GM23338 (cell line): Measurements from ENCODE around the gene MRPS27. TPM values are rescaled to one million over a fixed set of nuclear protein-coding genes. Genes with fewer than 3 reads are reported as not detected.

Experiments
- ATAC-seq: fragments of 200-7000 bp; cut with Tn5 transposase; 3 replicates; pipeline ENCODE4 v1.9.1; 2020
- DNase-seq: peaks from one replicate; pipeline ENCODE4 v3.0.0-alpha.2; 2015; ENCODE audit warnings: low spot score
- H2AFZ ChIP-seq: fragments of 200-600 bp; sonication (generic); 2 replicates; pipeline ENCODE4 v1.8.0; 2016; ENCODE audit warnings: antibody characterized with exemption, mild to moderate bottlenecking, moderate library complexity
- H3F3A ChIP-seq: fragments of 200-600 bp; sonication (generic); replicated peaks from 2 replicates; pipeline ENCODE4 v1.8.0; 2017; ENCODE audit warnings: antibody characterized with exemption, mixed run types, low read depth
- H3K27ac ChIP-seq: fragments of 200-600 bp; sonication (generic); 2 replicates; pipeline ENCODE4 v1.6.1; 2016; ENCODE audit warnings: low read depth
- H3K27me3 ChIP-seq: fragments of 200-600 bp; sonication (generic); 2 replicates; pipeline ENCODE4 v1.8.0; 2016; ENCODE audit warnings: mild to moderate bottlenecking, mixed run types, moderate library complexity; ENCODE audit not compliant: insufficient read depth
- H3K36me3 ChIP-seq: fragments of 200-600 bp; sonication (generic); 2 replicates; pipeline ENCODE4 v1.8.0; 2016; ENCODE audit warnings: mild to moderate bottlenecking; ENCODE audit not compliant: insufficient read depth
- H3K4me1 ChIP-seq: fragments of 200-600 bp; sonication (generic); 2 replicates; pipeline ENCODE4 v1.8.0; 2016; ENCODE audit warnings: mild to moderate bottlenecking, moderate library complexity; ENCODE audit not compliant: insufficient read depth
- H3K4me2 ChIP-seq: fragments of 200-600 bp; sonication (generic); 2 replicates; pipeline ENCODE4 v1.7.1; 2017; ENCODE audit warnings: mixed run types
- H3K4me3 ChIP-seq: fragments of 200-600 bp; sonication (generic); 2 replicates; pipeline ENCODE4 v1.6.1; 2016; ENCODE audit warnings: mixed run types
- H3K79me2 ChIP-seq: fragments of 200-600 bp; sonication (generic); replicated peaks from 2 replicates; pipeline ENCODE4 v1.8.0; 2017; ENCODE audit warnings: mild to moderate bottlenecking; ENCODE audit not compliant: insufficient read depth
- H3K9me2 ChIP-seq: fragments of 200-600 bp; sonication (generic); 2 replicates; pipeline ENCODE4 v1.8.0; 2017; ENCODE audit not compliant: insufficient read depth
- H4K20me1 ChIP-seq: fragments of 200-600 bp; sonication (generic); replicated peaks from 2 replicates; pipeline ENCODE4 v1.8.0; 2017; ENCODE audit warnings: mild to moderate bottlenecking; ENCODE audit not compliant: insufficient read depth
- H3K27ac Mint-ChIP-seq: 2 replicates; pipeline ENCODE4 v1.8.0; 2020; ENCODE audit warnings: inconsistent platforms, mild to moderate bottlenecking, moderate library complexity, mixed read lengths
- H3K27me3 Mint-ChIP-seq: 3 replicates; pipeline ENCODE4 v1.8.0; 2022; ENCODE audit warnings: low read depth, mild to moderate bottlenecking, moderate library complexity, mixed read lengths, inconsistent platforms; ENCODE audit not compliant: insufficient read depth, poor library complexity
- H3K36me3 Mint-ChIP-seq: 3 replicates; pipeline ENCODE4 v1.8.0; 2021; ENCODE audit warnings: low read depth, mild to moderate bottlenecking, inconsistent platforms, moderate library complexity, mixed read lengths
- H3K4me1 Mint-ChIP-seq: 3 replicates; pipeline ENCODE4 v1.8.0; 2020; ENCODE audit warnings: mild to moderate bottlenecking, inconsistent platforms, mixed read lengths
- H3K4me3 Mint-ChIP-seq: 3 replicates; pipeline ENCODE4 v1.8.0; 2021; ENCODE audit warnings: moderate library complexity, mild to moderate bottlenecking, inconsistent platforms, mixed read lengths
- H3K9me3 Mint-ChIP-seq: 3 replicates; pipeline ENCODE4 v1.8.0; 2020; ENCODE audit warnings: moderate library complexity, mild to moderate bottlenecking, inconsistent platforms, mixed read lengths
- CREB1 ChIP-seq: fragments of 250-450 bp; sonication (Bioruptor Pico); IDR thresholded peaks from 2 replicates; pipeline ENCODE4 v1.5.0; 2020; ENCODE audit warnings: low read depth, mild to moderate bottlenecking, moderate library complexity
- EZH2 ChIP-seq: fragments of 200-600 bp; sonication (generic); IDR thresholded peaks from one replicate; pipeline ENCODE4 v1.8.0; 2017; ENCODE audit warnings: antibody characterized with exemption, mild to moderate bottlenecking, low read depth; ENCODE audit not compliant: unreplicated experiment
- EZH2phosphoT487 ChIP-seq: fragments of 200-600 bp; sonication (generic); IDR thresholded peaks from one replicate; pipeline ENCODE4 v1.8.1; 2018; ENCODE audit warnings: antibody characterized with exemption; ENCODE audit not compliant: unreplicated experiment
- JUNB ChIP-seq: IDR thresholded peaks from one replicate; pipeline ENCODE4 v1.6.1; 2016; ENCODE audit warnings: antibody characterized with exemption; ENCODE audit not compliant: unreplicated experiment
- NANOG ChIP-seq: IDR thresholded peaks from 2 replicates; pipeline ENCODE4 v1.6.1; 2016; ENCODE audit warnings: antibody characterized with exemption, borderline replicate concordance
- POLR2AphosphoS5 ChIP-seq: IDR thresholded peaks from 2 replicates; pipeline ENCODE4 v1.6.1; 2016; ENCODE audit warnings: antibody characterized with exemption, low read depth
- STAT1 ChIP-seq: IDR thresholded peaks from one replicate; pipeline ENCODE4 v1.6.1; 2016; ENCODE audit warnings: antibody characterized with exemption; ENCODE audit not compliant: unreplicated experiment
- ZNF114 ChIP-seq: fragments of 250-450 bp; sonication (Bioruptor Pico); IDR thresholded peaks from 2 replicates; pipeline ENCODE4 v1.5.0; 2020; ENCODE audit warnings: mild to moderate bottlenecking, moderate library complexity
- ZNF331 ChIP-seq: fragments of 250-450 bp; sonication (Bioruptor Pico); IDR thresholded peaks from 2 replicates; pipeline ENCODE4 v1.5.0; 2020; ENCODE audit warnings: low read depth, mild to moderate bottlenecking, moderate library complexity
- polyA plus RNA-seq: library from polyadenylated mRNA; unstranded; fragments of >200 nt; fragmentation: Nextera tagmentation; extraction: Ambion mirVana; gene quantifications from 2 replicates; pipeline ENCODE4 v1.2.1, GENCODE V29; 2016
- total RNA-seq: library from RNA; depleted of rRNA; stranded (reverse); fragments of >200 nt; shearing (Covaris generic); gene quantifications from 2 replicates; pipeline ENCODE4 v1.2.3, GENCODE V29; 2014
- TF ChIP-seq, protein P1 (sequence below): IDR thresholded peaks from 2 replicates; pipeline ENCODE4 v1.6.1; 2016; ENCODE audit warnings: antibody characterized with exemption
- TF ChIP-seq, protein P2 (sequence below): IDR thresholded peaks from one replicate; pipeline ENCODE4 v1.6.1; 2018; ENCODE audit warnings: antibody characterized with exemption; ENCODE audit not compliant: unreplicated experiment
- TF ChIP-seq, protein P3 (sequence below): fragments of 250-450 bp; sonication (Bioruptor Pico); IDR thresholded peaks from 2 replicates; pipeline ENCODE4 v1.5.0; 2020; ENCODE audit warnings: mild to moderate bottlenecking, moderate library complexity
- TF ChIP-seq, protein P4 (sequence below), 2 experiments: fragments of 200-600 bp in 1 of 2; sonication (generic) in 1 of 2; conservative IDR thresholded peaks; 2 replicates each; pipeline versions ENCODE4 v1.5.1 to v1.6.1; 2016 to 2017; ENCODE audit warnings: antibody characterized with exemption in 2 of 2, low read depth in 2 of 2, mild to moderate bottlenecking in 2 of 2, moderate library complexity in 1 of 2

Gene MRPS27
- total and polyA plus RNA-seq, 2 experiments from 2014 or later: 53.2 to 141 TPM

DNA sequence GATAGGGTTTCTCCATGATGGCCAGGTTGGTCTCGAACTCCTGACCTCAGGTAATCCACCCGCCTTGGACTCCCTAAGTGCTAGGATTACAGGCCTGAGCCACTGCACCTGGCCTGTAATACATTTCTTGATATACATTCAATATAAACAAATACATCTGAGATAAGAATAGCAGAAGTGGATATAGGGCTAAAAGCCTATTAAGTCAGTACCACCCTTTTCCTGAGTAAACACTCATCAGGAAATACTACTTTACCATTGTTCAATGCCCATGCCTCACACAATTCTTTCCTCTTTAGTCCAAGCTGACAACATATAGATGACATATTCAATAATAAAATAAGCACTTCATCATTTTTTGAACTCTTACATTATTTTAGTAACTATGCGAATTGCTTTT lies 64.8 kb downstream of the MRPS27 start:
- no peak overlapping the region for H3K4me3 Mint-ChIP-seq
- no peak overlapping the region for H3K4me3 ChIP-seq
- no peak for ATAC-seq
- DNase-seq: no peak
- no peaks in the 10 kb centered on the region for H3K27me3 ChIP-seq
- no peak overlapping the region for H3K4me2 ChIP-seq
- TF ChIP-seq ZNF114 (CRISPR knock-in tag) (no peak), STAT1 (no peak), ZNF331 (CRISPR knock-in tag) (no peak), CREB1 (CRISPR knock-in tag) (no peak), JUNB (no peak), POLR2AphosphoS5 (no peak), NANOG (no peak), EZH2phosphoT487 (no peak), EZH2 (no peak)
- TF ChIP-seq, protein P1, sequence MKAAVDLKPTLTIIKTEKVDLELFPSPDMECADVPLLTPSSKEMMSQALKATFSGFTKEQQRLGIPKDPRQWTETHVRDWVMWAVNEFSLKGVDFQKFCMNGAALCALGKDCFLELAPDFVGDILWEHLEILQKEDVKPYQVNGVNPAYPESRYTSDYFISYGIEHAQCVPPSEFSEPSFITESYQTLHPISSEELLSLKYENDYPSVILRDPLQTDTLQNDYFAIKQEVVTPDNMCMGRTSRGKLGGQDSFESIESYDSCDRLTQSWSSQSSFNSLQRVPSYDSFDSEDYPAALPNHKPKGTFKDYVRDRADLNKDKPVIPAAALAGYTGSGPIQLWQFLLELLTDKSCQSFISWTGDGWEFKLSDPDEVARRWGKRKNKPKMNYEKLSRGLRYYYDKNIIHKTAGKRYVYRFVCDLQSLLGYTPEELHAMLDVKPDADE: no peak
- TF ChIP-seq, protein P2, sequence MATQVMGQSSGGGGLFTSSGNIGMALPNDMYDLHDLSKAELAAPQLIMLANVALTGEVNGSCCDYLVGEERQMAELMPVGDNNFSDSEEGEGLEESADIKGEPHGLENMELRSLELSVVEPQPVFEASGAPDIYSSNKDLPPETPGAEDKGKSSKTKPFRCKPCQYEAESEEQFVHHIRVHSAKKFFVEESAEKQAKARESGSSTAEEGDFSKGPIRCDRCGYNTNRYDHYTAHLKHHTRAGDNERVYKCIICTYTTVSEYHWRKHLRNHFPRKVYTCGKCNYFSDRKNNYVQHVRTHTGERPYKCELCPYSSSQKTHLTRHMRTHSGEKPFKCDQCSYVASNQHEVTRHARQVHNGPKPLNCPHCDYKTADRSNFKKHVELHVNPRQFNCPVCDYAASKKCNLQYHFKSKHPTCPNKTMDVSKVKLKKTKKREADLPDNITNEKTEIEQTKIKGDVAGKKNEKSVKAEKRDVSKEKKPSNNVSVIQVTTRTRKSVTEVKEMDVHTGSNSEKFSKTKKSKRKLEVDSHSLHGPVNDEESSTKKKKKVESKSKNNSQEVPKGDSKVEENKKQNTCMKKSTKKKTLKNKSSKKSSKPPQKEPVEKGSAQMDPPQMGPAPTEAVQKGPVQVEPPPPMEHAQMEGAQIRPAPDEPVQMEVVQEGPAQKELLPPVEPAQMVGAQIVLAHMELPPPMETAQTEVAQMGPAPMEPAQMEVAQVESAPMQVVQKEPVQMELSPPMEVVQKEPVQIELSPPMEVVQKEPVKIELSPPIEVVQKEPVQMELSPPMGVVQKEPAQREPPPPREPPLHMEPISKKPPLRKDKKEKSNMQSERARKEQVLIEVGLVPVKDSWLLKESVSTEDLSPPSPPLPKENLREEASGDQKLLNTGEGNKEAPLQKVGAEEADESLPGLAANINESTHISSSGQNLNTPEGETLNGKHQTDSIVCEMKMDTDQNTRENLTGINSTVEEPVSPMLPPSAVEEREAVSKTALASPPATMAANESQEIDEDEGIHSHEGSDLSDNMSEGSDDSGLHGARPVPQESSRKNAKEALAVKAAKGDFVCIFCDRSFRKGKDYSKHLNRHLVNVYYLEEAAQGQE: no peak
- TF ChIP-seq, protein P3, sequence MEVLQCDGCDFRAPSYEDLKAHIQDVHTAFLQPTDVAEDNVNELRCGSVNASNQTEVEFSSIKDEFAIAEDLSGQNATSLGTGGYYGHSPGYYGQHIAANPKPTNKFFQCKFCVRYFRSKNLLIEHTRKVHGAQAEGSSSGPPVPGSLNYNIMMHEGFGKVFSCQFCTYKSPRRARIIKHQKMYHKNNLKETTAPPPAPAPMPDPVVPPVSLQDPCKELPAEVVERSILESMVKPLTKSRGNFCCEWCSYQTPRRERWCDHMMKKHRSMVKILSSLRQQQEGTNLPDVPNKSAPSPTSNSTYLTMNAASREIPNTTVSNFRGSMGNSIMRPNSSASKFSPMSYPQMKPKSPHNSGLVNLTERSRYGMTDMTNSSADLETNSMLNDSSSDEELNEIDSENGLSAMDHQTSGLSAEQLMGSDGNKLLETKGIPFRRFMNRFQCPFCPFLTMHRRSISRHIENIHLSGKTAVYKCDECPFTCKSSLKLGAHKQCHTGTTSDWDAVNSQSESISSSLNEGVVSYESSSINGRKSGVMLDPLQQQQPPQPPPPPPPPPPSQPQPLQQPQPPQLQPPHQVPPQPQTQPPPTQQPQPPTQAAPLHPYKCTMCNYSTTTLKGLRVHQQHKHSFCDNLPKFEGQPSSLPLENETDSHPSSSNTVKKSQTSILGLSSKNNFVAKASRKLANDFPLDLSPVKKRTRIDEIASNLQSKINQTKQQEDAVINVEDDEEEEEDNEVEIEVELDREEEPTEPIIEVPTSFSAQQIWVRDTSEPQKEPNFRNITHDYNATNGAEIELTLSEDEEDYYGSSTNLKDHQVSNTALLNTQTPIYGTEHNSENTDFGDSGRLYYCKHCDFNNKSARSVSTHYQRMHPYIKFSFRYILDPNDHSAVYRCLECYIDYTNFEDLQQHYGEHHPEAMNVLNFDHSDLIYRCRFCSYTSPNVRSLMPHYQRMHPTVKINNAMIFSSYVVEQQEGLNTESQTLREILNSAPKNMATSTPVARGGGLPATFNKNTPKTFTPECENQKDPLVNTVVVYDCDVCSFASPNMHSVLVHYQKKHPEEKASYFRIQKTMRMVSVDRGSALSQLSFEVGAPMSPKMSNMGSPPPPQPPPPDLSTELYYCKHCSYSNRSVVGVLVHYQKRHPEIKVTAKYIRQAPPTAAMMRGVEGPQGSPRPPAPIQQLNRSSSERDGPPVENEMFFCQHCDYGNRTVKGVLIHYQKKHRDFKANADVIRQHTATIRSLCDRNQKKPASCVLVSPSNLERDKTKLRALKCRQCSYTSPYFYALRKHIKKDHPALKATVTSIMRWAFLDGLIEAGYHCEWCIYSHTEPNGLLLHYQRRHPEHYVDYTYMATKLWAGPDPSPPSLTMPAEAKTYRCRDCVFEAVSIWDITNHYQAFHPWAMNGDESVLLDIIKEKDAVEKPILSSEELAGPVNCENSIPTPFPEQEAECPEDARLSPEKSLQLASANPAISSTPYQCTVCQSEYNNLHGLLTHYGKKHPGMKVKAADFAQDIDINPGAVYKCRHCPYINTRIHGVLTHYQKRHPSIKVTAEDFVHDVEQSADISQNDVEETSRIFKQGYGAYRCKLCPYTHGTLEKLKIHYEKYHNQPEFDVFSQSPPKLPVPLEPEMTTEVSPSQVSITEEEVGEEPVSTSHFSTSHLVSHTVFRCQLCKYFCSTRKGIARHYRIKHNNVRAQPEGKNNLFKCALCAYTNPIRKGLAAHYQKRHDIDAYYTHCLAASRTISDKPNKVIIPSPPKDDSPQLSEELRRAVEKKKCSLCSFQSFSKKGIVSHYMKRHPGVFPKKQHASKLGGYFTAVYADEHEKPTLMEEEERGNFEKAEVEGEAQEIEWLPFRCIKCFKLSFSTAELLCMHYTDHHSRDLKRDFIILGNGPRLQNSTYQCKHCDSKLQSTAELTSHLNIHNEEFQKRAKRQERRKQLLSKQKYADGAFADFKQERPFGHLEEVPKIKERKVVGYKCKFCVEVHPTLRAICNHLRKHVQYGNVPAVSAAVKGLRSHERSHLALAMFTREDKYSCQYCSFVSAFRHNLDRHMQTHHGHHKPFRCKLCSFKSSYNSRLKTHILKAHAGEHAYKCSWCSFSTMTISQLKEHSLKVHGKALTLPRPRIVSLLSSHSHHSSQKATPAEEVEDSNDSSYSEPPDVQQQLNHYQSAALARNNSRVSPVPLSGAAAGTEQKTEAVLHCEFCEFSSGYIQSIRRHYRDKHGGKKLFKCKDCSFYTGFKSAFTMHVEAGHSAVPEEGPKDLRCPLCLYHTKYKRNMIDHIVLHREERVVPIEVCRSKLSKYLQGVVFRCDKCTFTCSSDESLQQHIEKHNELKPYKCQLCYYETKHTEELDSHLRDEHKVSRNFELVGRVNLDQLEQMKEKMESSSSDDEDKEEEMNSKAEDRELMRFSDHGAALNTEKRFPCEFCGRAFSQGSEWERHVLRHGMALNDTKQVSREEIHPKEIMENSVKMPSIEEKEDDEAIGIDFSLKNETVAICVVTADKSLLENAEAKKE (CRISPR knock-in tag): no peak
- TF ChIP-seq, protein P4, sequence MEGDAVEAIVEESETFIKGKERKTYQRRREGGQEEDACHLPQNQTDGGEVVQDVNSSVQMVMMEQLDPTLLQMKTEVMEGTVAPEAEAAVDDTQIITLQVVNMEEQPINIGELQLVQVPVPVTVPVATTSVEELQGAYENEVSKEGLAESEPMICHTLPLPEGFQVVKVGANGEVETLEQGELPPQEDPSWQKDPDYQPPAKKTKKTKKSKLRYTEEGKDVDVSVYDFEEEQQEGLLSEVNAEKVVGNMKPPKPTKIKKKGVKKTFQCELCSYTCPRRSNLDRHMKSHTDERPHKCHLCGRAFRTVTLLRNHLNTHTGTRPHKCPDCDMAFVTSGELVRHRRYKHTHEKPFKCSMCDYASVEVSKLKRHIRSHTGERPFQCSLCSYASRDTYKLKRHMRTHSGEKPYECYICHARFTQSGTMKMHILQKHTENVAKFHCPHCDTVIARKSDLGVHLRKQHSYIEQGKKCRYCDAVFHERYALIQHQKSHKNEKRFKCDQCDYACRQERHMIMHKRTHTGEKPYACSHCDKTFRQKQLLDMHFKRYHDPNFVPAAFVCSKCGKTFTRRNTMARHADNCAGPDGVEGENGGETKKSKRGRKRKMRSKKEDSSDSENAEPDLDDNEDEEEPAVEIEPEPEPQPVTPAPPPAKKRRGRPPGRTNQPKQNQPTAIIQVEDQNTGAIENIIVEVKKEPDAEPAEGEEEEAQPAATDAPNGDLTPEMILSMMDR (conservative IDR thresholded peaks at IDR 0.05; ENCODE audit: low read depth in 2 of 2): no peak
- H3K27me3 Mint-ChIP-seq: no peaks in the 10 kb centered on the region
- peaks cover 5% of the 10 kb centered on the region; the same call in 1 of the 2 replicates for H3K79me2 ChIP-seq
- no peaks in the 10 kb centered on the region for H3F3A ChIP-seq
- H3K27ac Mint-ChIP-seq: no peak overlapping the region
- H2AFZ ChIP-seq: no peak overlapping the region
- no peak overlapping the region for H3K27ac ChIP-seq
- peaks cover 10% of the 10 kb centered on the region for H3K36me3 Mint-ChIP-seq
- no peaks in the 10 kb centered on the region for H3K9me2 ChIP-seq
- H3K4me1 Mint-ChIP-seq: peaks cover 4% of the 10 kb centered on the region; the same call in 2 of the 3 replicates
- H3K4me1 ChIP-seq: no peaks in the 10 kb centered on the region
- H3K9me3 Mint-ChIP-seq: no peaks in the 10 kb centered on the region
- H4K20me1 ChIP-seq: no peaks in the 10 kb centered on the region
- no peaks in the 10 kb centered on the region for H3K36me3 ChIP-seq
